ENCODE data around the gene SLC46A2.

SLC46A2 gene, protein sequence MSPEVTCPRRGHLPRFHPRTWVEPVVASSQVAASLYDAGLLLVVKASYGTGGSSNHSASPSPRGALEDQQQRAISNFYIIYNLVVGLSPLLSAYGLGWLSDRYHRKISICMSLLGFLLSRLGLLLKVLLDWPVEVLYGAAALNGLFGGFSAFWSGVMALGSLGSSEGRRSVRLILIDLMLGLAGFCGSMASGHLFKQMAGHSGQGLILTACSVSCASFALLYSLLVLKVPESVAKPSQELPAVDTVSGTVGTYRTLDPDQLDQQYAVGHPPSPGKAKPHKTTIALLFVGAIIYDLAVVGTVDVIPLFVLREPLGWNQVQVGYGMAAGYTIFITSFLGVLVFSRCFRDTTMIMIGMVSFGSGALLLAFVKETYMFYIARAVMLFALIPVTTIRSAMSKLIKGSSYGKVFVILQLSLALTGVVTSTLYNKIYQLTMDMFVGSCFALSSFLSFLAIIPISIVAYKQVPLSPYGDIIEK

DNA sequence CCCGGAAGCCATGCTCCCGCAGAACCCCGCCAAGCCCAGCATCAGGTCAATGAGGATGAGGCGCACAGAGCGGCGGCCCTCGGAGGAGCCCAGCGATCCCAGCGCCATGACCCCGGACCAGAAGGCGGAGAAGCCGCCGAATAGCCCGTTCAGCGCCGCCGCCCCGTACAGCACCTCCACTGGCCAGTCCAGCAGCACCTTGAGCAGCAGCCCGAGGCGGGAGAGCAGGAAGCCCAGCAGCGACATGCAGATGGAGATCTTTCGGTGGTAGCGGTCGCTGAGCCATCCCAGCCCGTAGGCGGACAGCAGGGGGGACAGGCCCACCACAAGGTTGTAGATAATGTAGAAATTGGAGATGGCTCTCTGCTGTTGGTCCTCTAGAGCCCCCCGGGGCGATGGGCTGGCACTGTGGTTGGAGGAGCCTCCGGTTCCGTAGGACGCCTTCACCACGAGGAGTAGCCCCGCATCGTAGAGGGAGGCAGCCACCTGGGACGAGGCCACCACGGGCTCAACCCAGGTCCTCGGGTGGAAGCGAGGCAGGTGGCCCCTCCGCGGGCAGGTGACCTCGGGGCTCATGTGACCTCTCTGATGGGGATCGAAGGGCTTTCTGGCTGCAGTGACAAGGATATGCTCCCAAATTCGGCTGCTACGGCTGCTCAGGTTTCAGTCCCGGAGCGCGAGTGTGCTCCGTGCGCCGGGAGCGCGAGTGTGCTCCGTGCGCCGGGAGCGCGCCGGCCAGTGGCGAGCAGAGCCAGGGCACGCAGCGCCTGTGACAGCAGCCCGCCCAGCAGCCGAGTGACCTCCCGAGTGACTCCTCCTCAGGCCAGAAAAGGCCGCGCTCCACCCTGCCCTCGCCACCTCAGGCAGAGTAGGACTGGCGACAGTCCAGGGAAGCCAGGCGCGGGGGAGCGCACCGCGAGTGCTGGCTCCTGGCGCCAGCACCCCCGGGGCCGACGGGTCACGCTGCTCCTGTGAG, at the start of gene SLC46A2:
Gene SLC46A2, minus strand, starts transcription at position 771 of the 976 bp plus-strand sequence. Its CDS starts 195 bp downstream, at position 576.
- DNase-seq (ENCODE audit: low spot score): peak; percentile 74

DNA sequence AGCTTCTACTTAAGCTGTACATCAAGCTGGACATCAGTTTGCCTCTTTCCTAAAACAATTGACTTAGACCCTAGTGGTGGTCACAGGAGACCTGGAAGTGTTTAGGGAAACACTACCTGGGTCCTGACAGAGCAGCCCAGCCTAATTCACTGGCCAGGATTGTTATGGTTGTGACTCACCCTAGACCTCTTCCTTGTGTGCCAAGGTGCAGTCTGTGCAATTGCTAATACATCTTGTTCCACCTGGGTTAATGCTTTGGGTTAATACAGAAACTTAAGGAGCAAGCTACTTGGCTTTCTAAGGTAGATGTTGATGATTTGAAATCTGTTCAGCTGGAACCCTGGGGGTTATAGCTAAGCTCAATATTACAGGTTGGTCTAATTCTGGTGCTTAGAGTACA, 48.7 kb upstream of the SLC46A2 start:
- DNase-seq (ENCODE audit: low spot score): no peak

DNA sequence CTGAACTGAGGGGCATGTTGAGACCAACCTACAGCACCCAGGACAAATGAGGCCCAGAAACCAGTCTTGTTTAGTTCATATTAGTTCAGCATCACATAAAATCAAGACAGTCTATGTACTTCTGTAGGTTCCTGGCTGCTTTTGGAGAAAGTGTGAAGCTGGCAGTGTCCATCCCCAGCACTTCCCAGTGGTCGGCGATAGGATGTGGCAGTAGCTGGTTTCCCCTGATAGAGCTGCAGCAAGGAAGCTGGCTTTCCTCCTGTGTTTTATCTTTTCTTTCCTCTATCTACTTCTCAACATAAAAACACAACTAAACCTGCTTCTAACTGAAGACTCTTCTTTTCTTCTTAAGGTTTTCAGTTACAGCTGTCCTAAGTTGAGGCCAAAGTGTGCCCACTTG, 43.0 kb upstream of the SLC46A2 start:
- DNase-seq (ENCODE audit: low spot score): no peak

DNA sequence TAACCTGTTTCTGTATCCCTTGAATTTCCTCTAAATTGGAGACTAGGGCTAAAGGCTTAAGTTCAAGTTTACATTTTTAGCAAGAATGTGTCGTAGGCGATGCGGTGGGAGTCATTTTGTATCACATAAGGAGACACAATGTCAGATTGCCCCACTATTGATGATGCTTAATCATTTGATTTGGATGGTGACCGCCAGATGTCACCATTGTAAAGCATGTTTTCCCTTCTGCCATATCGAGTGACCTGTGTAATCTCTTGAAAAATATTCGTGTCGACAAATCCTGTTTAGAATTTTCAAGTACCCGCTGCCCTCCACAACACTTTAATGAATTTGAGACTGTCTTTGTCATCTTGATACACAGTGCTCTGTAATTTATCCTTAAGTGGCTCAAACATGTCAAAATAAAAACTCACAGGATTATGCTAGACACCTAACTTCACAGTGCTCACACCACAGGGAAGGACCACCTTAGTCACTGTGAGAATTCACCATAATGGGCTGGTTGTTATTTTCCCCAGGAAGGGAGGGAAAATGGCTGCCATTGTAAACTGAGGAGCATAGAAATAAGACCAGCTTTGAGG, 34.5 kb upstream of the SLC46A2 start:
- no peak for DNase-seq (ENCODE audit: low spot score)

DNA sequence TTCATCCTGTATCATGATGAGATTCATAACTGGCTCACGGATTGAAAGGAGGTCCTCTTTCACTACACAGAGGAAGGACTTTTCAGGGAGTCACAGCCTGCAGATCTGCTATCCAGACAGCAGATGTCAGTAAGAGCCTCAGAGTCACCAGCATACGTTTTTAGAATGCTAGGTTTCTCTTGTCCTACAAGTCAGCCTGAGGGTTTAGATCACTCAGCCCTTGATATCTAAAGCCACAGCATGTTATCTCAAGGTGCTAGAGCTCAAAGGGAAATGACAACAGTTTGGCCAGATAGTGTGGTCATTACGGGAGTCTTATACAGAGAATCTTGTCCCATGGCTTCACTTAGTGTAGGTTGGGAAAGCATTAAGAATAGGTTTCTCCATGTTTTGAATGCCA, 30.9 kb upstream of the SLC46A2 start:
- no peak for DNase-seq (ENCODE audit: low spot score)

DNA sequence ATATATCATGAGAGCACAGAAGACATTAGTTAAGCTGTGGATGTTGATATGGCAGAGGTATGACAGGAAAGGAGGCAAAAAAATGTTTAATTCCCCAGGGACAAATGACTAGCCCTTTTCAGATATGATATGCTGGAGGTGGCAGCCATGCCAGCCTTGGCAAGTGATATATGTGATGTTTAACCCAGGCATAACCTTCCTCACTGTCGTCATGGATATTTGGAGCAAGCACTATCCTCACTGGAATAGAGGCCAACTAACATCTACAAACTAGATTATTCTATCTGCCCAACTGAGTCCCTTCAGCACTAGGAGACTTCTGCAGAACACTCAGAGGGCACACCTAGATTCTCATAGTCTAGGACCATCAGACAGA, 27.3 kb upstream of the SLC46A2 start:
- no peak for DNase-seq (ENCODE audit: low spot score)

DNA sequence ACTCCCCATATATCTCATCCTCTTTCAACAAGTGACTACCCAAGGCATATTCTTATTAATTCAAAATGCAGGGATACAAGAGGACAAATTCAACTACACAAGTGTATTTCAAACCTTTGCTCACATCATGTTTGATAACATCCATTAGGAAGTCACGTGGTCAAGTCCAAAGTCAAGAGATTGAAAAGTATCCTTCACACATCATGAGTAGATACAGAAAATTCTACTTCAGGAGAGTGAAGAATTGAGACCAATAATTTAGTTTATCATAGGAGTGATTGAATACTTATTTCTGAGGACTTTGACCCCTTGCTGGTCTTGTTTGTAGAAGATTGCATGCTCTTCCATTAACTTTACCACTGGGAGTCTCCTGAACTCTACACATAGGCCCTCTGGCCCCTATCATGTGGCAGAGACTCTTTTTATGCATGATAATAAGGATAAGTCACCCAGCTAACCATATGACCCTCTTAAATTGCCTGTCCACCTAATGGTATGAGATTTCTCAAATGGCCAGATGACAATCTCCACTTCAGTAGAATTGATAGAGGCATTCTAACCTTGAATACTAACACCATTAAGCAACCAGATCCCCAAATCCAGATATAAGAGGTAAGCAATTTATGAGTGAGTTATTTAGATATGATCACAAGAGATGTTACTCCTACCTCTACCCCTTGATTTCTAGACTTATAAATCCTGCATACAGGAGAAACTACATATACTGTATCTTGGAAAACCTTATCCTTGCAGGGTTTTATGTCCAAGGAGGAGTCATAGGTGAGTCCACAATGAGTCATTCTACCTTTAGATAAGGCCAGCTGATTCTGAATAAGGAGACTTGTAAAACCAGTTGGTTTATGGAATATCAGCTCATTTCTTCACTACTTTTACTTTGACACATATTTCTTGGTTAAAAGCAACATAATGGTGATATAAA, 26.6 kb upstream of the SLC46A2 start:
- DNase-seq (ENCODE audit: low spot score): no peak

DNA sequence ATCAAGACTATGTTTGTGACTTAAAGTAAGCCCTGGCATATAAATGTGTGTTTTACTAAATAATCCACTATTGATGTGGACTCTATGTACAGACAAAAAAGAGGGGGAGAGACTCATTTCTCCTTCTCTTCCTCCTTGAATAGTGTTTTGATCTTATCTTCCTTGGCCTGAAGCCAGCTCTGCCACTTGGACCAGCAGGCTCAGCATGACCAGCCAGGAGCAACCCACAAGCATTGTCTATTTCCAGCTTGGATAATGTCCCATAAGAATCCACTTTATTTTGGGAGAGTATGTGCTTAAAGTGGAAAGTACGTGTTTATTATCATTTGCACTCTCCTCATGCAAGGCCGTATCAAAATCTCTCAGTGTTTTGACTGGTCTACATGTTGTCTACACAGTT, 23.8 kb upstream of the SLC46A2 start:
- no peak for DNase-seq (ENCODE audit: low spot score)

DNA sequence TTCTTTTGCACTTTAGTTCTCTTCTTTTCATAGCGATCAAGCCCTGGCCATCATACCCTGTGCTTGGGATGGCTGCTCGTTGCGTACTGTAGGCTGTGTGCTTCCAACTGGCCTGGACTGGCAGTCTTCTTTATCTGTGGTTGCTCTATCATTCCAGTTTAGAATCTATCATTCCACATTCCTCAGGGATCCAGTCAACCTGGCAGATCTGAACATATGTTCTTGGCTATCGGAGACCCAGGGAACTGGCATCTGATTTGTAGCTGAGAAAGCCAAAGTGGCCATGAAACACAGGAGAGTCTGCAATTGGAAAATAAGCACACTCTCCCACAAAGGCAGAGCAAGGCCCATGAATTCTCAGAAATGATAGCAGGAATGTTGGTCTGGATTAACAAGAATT, 22.6 kb upstream of the SLC46A2 start:
- no peak for DNase-seq (ENCODE audit: low spot score)

DNA sequence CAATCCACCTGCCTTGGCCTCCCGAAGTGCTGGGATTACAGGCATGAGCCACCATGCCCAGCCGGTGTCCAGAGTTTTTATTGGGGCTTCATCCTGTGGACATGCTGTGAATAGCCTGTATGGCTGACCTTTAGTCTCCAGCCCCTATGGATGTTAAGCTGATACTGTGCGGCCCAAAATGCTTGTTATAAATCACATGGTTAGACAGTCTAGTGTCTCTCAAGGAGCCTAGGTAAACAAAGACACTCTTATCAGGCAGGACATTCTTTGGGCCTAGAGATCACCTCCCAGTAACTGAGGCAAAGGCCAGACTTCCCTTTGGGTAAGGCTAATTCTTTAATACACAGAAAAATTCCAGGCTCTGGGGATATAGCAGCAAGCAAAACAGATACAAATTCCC, 22.0 kb upstream of the SLC46A2 start:
- DNase-seq (ENCODE audit: low spot score): no peak

DNA sequence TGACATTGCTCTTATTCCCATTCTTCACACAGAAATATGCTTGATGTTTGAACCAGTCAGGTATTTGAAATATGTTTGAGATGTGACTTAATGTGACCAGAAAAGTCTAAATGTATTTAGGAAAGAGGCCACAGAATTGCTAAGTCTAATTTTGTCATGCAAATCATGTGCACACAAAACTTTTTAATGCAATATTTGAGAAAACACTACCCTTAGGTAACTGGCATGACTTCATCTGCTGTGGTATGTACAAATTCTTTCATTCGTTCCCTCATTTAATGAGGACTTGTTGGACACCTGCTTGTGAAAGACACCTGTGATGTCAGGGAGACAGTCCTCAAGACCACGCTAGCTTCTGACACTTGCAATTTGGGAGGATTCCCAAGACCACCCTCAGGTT, 21.1 kb upstream of the SLC46A2 start:
- no peak for DNase-seq (ENCODE audit: low spot score)

DNA sequence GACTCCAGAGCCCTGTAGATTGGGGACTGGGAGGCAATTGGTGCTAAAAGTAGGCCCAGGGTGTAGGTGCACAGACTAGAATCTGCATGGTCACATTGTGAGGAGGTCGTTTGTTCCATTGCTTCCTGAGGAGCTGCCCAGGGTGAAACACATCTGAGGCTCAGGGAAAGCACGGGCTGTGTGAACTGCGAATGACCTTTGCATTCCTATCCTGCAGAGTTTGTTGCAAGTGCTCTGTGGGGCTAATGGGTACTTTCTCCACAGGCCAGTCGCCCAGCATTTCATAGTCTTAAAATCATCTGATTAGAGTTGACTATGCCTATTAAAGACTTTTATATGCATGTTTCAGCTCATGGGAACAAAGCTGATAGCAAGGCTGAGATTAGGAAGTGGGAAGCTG, 14.4 kb upstream of the SLC46A2 start:
- DNase-seq (ENCODE audit: low spot score): no peak

DNA sequence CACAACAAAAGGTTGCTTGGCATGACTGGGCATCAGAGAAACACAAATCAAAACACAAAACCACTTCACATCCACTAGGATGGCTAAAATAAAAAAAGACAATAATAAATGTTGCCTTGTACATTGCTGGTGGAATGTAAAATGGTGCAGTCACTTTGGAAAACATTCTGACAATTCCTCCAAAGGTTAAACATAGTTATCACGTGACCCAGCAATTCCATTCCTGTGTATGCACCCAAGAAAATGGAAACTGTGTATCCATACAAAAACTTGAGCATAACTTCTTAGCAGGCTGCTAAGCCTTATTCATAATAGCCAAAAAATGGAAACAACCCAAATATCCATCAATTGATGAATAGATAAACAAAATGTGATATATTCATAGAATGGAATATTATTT, 10.2 kb upstream of the SLC46A2 start:
- no peak for DNase-seq (ENCODE audit: low spot score)

DNA sequence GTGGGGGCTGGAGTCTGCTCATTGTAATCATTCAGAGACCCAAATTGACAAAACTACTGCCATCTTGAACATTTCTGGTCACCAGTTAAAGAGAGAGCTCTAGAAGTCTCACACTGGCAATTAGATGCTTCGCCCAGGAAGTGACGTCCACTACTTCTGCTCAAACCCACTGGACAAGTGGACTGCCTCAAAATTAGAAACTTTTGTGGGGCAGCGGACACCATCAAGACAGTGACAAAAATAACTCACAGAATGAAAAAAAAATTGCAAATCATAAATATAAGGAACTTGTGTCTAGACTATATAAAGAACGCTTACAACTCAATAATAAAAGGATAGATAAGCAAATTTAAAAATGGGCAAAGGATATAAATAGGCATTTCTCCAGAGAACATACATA, 9.8 kb upstream of the SLC46A2 start:
- no peak for DNase-seq (ENCODE audit: low spot score)

DNA sequence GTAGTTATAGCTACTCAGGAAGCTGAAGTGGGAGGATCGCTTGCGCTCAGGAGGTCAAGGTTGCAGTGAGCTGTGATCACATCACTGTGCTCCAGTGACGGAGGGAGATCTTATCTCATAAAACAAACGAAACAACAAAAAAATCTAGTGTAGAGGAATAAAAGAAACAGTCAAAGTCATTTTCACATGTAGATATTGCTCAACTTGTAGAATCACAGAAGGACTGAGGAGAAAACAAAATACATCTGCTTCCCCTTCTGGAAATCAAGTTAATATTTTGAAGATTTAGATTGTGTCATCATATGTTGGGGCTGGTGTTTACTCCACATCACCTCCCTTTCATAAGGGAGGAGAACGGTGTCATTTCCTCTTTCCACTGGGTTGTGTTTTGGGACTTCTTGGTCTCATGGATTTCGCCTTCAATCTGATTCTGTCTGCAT, 8.2 kb upstream of the SLC46A2 start:
- DNase-seq (ENCODE audit: low spot score): no peak

DNA sequence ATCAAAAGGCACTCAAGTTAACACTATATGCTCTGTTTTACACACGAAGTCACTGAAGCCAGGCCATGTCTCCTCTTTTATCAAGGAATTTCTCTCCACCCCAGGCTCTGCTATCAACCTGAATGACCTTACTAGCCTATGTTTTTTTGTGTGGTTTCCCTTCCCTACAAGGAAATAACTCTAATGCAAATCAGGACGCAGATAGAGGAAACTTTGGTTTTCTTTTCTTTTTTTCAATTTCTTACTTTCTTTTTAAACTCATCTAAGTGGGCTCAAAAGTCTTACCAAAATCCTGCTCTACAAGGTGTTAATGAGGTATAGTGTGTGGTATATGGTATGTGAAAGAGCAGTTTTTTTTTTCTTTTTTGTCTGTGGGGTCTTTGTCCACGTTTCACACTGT, 5.5 kb upstream of the SLC46A2 start:
- no peak for DNase-seq (ENCODE audit: low spot score)

DNA sequence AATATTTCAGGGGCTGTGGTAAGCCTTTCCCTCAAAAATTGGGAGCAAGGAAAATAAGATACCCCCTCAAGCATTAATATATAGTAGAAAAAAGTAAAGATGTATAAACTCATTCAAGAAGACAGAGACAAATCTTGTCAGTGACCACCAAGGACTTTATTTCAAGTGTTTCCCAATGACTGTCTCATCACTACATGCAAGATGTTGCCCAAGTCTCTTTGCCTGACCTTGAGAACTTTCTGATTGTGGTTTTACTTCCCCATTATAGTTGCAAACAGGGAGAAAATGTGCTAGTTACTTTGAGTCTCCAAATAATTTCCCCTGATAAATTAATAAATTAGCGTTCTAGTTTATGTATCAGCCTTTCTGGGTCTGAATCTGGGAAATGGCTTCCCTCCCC, 4.0 kb upstream of the SLC46A2 start:
- no peak for DNase-seq (ENCODE audit: low spot score)

DNA sequence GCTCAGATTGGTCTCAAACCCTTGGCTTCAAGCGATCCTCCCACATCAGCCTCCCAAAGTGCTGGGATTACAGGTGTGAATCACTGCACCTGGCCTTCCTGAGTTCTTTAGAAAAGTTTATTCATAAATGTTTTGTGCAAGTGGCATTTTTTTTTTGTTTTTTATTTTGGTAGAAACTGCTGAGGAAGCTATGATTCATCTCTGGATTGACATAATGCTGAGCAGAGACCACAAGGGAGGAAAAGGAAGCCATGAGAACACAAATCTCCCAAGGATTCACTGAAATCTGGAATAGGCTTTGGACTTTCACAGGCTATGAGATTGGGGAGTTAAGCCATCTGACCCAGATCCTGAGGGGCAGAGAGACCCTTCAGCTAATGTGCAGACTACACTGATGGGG, 3.4 kb upstream of the SLC46A2 start:
- DNase-seq (ENCODE audit: low spot score): no peak

DNA sequence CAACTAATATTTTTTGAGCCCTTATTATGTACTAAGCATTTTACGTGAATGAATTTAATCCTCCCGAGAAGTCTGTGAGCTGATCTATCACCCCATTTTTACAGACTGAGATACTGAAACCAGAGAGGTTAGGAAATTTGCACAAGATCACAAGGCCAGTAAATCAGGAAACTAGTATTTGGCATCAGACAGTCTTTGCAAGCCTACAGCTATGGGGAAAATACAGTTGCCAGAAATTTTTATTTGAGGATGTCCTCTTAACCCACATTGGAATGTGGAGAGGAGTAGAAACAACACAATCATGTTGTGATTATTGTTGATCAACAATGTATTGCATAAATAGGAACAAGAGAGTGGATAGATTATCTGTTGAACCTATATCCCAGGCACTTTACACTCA, 2.3 kb upstream of the SLC46A2 start:
- DNase-seq (ENCODE audit: low spot score): no peak

DNA sequence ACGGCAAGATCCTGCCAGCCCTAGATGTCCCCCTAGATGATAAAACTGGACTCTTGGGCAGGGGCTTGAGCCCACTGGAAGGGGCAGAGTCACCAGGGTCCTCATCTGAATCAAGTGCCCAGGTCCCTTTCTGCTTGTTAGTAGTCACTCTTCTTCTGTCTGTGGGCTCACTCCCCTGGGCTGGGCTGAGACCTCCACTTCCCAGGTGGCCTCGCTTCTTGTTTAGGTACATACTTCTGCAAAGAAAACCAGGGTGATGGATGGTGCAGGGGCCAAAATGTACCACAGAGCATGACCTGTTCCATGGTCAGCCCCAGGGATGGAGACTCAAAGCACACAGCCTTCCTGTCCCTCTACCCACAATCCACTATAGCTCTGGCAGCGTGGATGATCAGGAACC, 845 bp upstream of the SLC46A2 start:
- DNase-seq (ENCODE audit: low spot score): no peak

DNA sequence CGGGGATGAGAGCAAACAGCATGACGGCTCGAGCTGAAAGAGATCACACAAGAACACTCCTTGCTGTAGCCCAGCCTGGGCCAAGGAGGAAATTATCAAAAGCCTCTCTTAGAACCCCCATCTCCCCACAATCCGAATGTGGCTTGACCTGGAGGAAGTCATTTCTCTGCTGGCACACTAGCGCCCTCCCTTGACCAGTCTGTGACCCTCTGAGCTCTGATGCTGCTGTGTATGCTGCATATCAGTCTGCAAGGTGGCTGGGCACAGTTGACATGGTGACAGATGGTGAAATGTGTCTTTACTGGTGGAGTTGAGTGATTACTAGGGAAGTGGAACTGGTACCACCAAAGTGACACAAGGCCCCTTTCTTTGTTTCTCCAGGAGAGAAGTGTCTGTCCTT, 3.3 kb downstream of the SLC46A2 start:
- DNase-seq (ENCODE audit: low spot score): no peak

DNA sequence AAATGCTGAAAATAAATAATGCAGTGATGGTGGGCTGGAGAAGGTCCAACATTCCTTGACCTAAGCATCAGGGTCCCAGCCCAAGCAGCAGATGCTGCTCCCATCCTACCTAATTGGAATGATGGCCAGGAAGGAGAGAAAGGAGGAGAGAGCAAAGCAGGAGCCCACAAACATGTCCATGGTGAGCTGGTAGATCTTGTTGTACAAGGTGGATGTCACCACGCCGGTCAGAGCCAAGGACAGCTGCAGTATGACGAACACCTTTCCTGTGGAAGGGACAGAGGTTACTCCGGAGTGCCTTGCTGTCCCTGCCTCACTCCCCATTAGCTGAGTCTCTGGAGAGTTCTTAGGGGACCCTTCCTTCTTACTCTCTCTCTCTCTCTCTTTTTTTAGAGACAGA, 4.3 kb downstream of the SLC46A2 start:
- DNase-seq (ENCODE audit: low spot score): no peak
